Measurements from ENCODE around the gene SYT7.

The SYT7 gene

DNA sequence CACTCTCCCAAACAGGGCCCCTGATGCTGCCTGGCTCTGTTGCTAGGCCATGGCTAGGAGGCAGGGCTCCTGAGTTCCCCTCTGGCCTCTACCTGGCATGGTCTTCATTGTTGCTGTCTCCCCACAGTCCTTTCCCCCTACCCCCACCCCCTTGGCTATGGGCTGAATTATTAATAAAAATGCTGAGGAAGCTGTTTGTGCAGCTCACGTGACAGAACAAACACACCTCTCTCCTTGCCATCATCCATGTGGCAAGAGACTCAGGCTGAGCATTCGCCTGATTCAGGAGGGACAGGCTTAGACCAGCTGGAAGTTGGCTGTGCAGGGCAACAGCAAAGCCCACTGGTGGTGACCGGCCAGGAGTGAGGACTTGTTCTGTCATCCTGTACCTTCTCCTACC, 4.2 kb upstream of the SYT7 start:
- DNase-seq (ENCODE audit: low read depth in 3 of 3) = no peak

DNA sequence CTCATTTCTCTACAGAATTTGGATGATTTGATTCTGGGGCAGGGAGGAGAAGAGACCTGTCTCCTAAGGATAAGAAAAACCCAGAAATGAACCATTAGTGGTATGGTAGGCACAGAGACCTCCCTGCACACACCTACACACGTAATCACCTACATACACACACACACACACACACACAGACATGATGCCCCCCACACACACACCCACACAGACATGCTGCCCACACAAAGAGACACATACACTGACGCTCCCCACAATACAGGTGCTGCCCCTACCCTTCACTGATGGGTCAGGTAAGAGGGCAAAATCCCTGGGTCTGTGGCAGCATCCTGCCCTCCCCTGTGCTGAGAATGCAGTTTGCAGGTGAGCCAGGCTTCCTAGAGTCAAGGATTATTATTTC, 1.1 kb upstream of the SYT7 start:
- DNase-seq (ENCODE audit: low read depth in 3 of 3) = no peak

DNA sequence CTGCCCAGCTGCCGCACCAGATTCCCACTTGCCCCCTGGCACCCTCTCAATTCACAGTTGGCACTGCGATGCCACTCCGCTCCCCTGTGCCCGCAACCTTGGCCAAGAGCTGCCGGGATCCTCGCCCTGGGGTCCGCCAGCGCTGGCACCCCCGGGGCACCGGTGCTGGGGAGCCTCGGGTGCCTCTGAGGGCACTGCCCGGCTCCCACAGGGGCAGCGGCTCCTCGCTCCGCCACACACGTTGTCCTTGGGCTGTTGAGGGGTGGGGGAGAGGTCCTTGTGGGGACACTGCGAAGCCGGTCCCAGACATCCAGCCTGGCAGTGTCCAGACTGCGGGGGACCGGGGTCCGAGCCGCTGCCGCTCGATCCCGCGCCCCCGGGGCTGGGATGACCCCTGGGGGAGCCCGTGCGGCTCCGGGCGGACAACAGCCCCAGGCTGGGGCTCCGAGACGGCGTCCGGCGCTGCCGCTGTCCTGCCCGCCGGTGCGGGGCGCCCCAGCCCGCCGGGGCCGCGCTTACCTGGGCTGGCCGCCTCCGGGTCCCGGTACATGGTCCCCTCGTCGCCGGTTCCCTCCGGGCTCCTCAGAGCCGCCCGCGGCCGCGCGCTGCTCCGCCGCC, 496 bp downstream of the SYT7 start:
- DNase-seq (ENCODE audit: low read depth in 3 of 3) = no peak

DNA sequence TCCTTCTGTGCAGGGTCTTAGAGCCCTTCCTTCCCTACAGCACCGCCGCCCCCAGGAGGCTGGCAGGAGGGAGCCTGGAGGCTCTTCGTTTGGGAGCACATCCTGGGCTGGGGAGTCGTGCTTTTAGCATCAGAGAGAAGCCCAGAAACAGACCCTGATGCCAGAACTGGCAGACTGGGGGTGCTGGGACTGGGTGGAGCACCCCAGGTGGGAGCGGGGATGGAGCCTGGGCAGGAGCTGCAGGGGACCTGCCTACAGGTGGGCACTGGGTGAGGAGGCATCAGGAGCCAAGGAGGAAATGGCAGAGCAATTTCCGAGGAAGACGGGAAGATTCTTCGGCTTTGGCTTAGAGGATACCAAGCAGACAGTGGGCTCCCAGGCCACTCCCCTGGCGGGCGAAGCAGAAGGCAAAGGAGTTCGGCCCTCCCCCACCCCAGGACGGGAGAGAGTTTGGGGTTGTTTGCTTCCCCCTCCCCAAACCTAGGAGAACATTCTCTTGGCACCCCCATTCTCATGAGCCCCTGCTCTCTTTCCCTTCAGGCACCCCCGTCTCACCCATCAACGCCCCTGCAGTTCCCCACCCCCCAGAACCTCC, 1.1 kb downstream of the SYT7 start:
- DNase-seq (ENCODE audit: low read depth in 3 of 3) = no peak

DNA sequence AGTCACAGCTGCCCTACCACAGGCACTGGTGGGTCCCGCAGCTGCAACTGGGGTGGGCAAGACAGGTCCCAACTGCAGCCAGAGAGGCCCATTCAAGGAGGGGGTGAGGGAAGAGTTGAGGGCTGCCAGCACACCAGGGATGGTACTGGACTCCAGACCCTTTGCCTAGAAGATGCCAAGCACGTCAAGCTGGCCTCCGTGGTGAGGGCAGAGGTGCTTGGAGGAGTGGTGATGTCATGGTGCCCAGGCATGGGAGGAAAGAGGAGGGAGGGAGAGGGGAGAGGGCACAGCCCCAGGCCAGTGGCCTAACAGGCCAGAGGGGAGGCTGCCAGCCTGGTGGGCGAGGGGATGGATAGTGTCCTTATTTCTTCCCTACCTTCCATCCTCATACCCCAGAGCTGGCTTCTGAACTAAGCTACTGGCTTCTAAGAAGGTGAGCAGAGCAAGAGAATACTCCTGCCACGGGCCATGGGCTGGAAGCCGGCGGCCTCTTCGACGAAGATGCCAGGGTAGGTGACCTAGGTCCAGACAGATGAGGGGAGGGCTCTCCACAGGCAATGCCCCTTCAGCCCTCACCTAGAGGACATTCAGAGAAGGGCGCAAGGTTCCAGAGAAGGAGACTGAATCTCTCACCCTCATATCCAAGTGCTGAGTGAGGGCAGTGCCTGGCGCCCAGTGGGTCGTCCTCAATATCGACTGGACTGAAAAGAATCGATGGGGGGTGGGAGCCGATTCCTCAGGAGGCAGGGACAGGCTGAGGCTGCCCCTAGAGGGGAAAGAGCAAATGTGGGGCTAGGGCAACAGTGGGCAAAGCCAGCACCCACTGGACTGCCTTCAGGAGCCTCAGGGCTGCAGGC, 1.8 kb downstream of the SYT7 start:
- DNase-seq (ENCODE audit: low read depth in 3 of 3) = no peak

DNA sequence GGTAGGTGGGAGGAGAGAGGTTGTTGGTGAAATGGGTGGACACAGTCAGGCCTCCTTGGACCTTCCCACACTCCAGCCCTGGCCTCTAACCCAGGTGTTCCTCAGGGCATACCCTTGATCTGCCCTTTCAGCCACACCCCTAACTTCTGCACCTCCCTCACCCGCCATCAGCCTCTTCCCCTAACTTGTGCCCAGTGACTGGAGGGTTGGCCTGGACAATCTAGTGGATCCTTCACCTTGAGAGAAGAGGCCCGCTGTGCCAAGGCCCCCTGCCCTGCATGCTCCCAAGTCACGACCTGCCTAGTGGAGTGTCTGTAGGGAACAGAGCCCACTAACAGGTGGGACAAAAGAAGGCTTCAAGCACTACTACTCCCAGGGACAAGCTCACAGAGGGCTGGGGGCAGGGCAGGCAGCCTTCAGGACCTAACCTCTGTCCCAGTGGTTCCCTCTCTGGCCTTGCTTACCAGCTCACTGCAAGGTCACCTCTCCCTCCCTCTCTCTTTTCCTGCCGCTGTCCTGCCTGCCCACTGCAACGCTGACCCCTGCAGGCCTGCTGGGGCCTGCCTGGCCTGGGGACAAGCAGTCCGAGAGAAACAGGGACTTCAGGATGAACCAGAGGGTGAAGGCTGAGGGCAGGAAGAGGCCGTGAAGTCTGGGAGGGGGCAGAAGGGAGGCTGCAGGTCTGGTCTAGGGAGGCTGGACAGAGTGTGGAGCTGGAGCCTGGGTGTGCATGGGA, 3.3 kb downstream of the SYT7 start:
- no peak for DNase-seq (ENCODE audit: low read depth in 3 of 3)

DNA sequence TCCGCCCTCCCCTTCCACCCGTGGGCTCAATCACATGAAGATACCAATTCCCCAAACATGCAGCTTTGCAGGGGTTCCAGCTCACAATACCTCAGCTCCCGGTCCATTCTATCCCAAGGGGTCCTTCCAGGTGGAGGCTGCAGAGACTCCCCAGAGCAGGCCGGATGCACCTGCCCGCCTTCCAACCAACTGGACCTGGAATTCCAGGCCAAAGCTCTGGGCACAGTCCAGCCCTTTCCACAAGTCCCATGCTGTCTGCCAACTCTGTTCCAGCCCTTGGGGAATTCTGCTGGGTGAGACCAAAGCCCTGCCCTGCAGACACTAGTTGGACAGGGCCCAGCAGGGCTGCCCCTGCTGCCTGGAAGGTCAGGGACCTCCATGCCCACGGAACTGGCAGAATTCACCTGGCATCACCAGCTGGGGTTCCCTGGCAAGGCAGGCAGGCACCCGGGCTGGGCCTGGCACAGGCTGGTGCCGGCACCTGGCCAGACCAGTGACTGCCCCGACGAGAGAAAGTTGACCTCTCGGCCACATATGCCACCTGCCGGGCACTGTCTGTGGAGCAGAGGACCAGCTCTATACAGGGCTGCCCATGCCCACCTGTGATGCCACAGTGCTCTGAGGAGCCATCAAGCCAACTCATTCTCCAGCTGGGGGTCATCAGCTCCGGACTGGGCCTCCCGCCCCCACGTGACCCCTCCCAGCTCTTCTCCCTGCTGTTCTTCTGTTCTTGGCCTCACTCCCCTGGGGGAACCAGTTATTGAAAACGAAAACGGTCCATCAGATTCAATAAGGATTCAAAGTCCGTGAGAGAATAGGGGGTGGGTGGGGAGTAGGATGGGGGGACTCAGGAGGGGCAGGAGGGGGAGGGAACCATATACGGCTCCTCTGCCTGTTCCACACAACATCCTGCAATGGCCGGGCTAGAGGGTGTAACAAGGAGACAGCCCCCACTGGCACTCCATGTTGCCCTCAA, 4.7 kb downstream of the SYT7 start:
- DNase-seq (ENCODE audit: low read depth in 3 of 3) = no peak

DNA sequence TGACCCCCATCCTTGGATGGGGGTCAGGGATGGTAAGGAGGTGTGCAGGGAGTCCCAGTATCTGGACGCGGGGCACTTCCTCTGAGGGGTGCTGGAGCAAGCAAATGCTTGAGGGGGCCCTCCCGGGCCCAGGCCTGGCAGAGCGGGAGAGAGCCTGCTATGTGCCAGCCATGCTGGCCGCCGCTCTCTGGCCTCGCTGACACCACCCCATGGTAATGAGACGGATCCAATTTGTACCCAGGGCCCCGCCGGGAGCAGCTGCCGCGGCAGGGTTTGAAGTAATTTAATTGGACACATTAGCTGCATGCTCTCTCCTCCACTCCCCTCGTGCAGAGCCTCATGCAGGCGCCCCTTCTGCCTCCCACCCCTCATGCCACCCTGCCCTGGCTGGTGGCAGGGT, 6.3 kb downstream of the SYT7 start:
- no peak for DNase-seq (ENCODE audit: low read depth in 3 of 3)

DNA sequence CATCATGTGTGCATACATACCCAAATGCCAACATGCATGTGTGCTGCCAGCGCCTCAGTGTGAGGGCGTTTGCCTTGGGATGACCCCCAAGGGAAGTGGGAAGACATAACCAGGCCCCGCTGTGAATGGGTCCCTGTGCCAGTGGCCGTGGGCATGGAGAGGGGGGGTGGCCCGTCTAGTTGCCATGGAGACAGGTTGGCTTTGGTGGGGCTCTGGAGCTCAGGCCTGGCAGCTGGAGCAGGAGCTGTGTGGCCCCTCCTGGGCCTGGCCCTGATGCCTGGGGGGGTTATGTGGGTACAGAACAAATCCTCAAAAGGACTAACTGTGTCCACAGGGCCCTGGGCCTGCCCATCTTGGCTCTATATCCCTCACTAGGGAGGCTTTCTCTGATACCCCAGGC, 8.0 kb downstream of the SYT7 start:
- no peak for DNase-seq (ENCODE audit: low read depth in 3 of 3)

DNA sequence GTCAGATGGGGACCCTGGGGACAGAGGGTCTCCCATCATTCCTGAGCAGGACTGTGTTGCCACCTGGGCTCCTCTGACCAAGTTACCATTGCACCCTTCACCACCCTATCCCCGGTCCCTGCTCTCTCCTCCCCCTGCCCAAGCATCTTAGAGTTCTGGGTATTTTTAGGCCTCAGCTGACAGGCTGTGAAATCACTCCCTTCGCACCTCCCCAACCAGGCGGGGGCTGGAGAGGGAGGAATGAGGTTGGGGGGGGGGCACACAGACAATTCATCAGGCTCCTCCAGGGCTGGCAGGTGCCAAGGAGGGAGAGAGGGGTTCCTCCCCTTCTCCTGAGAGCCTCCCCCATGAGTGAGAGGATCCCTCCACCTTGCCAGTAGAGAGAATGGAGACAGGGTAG, 9.0 kb downstream of the SYT7 start:
- DNase-seq (ENCODE audit: low read depth in 3 of 3) = no peak

DNA sequence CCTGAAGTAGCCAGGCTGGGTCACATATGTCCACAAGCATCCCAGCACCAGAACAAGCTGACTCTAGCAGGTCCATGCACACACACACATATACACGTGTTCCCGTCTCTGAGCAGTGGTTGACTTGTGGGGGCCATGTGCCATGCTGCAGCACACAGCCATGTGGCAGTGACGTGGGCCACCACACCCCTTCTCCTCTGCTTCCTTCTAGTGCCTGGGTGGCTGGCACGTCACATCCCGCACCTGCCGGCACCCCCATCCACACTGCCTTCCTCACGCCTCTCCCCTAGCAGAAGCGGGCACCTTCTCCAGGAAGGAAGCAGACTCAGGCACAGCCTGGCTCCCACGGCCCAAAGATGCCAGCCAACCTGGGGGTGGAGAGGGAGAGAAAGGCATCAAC, 9.5 kb downstream of the SYT7 start:
- no peak for DNase-seq (ENCODE audit: low read depth in 3 of 3)

DNA sequence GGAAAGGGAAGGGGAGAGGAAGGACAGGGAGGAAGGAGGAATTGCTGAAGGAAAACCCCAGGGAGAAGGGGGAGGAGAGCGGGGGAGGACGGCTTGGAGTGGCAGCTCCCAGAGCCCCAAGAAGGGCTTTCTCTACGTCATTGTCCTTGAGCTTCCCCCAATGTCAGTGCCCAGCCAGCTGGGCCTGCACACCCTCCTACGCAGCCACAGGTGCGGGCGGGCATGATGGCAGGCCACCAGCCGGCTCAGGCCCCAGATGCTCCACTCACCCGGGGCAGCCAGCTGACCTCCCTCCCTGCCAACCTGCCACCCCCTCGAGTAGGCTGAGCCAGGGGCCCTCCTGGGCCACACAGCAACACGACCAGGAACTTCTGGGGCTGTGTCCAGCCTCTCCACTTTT, 11.2 kb downstream of the SYT7 start:
- DNase-seq (ENCODE audit: low read depth in 3 of 3) = no peak

DNA sequence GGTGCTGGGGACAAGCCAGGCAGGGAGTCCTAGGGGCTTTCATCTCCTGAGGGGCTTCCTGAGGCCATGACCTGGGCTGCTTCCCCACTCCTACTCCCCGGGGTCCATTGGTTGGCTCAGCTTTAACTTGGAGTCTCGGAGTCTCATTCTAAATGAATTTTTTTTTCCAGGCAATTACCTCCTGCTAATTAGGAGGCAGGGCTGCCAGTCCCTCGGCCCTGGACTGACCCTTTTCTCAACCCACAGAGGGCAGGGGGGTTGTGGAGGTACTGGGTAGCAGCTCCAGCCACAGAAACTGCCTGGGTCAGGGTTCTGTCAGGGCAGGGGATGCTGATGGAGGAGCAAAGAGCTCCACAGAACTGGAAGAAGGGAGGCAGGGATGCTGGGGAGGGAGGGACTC, 11.9 kb downstream of the SYT7 start:
- DNase-seq (ENCODE audit: low read depth in 3 of 3) = no peak

DNA sequence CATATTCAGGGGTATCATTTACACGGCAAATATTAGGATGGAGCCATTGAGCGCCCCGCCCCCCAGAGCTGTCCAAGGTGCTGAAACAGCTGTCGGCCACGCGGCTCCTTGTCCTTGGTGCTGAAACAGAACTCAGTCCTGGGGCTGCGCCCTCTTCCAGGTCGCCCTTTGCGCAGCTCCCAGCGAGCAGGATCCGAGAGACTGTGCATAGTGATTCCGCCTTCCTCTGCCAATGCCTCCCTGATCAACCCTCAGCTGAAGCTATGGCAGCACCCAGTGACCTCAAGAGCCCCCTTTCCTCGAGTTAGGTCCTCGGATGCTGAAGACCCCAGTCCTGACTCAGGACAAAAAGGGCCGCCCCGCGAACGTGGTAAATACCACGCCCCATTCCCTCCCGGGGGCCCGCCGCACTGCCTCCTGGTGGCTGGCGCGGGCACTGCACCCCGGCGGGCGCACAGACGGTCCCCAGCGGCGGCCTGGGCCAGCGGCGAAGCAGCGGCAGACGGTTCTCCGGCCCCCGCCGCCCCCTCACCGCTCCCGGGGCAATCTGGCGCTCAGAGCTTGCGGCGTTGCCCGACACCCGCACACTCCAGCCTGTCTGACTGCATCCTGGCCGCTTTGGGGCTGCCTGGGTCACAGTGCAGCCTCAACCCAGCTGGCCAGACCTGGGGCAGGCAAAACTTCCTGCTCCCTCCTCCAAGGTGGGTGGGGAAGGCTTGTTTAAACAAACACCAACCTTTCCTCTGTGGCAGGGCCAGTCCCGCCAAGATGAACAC, 13.4 kb downstream of the SYT7 start:
- DNase-seq (ENCODE audit: low read depth in 3 of 3) = peak; percentile 31 to 60 (median 48)

DNA sequence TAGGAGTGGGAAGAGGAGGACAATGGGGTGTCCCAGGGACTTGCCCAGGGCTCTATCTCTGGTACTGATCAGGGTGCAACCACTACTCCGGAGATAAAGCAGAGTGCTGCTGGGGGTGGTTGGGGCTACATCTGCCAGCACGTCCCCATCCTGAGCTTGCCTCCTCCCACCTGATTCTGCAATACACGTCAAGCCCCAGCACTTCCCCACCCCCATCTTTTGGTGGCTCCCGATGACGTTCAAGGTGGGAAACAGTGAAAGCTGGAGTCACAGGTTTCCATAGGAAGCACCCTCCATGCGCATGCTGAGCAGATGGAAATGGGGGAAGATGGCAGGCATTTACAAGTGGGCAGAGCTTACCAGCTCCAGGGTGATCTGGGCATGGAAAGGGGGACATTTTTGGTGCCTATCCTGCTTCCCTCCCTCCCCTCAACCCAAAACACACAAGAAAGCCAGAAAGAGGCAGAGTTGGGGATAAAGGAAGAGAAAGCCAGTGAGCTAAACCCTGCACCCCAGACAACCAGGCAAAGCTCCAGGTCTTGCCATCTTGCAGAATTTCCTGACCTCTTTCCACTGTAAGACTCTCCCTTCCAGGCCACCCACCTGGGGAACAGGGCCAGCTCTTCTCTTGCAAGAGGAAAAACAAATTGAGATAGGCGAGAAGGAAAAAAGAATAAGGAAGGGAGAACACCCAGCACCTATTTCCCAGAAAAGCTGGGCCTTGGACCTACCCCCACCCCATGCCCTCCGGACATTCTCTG, 15.8 kb downstream of the SYT7 start:
- DNase-seq (ENCODE audit: low read depth in 3 of 3) = no peak

DNA sequence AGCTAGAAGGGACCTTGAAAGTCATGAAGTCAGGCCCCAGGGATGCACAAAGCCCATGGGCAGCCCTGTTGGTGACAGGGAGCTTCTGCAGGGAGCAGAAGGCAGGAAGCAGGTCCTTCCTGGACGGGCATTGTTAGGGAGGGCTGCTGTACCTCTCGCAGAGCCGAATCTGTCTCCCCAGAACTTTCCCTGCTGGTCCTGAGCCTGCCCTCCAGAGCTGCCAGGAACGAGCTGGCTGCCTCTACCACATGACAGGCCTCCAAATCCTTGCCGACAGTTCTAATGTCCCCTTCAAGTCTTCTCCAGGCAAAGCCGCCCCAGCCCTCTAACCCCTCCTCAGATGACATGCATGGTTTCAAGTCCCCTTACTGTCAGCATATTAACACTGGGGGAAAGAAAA, 20.1 kb downstream of the SYT7 start:
- DNase-seq (ENCODE audit: low read depth in 3 of 3) = no peak

DNA sequence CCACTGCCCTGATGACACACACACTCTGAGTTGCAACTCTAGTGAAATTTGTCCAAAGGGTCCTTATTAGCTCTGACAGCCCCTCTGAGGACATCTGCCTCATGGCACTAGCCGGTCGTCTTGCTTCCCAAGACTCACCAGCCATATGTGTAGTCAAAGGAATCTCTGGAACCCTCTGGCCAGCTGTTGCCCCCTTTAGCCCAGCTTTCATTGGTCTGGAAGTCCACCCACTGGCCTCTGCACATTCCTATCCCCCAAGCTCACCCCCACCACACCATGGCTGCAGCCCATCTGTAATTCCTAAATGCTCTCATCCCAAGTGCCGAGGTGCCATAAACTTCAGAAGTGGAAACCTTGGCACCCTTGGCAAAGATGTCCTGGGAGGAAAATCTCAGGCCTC, 24.3 kb downstream of the SYT7 start:
- DNase-seq (ENCODE audit: low read depth in 3 of 3) = no peak

DNA sequence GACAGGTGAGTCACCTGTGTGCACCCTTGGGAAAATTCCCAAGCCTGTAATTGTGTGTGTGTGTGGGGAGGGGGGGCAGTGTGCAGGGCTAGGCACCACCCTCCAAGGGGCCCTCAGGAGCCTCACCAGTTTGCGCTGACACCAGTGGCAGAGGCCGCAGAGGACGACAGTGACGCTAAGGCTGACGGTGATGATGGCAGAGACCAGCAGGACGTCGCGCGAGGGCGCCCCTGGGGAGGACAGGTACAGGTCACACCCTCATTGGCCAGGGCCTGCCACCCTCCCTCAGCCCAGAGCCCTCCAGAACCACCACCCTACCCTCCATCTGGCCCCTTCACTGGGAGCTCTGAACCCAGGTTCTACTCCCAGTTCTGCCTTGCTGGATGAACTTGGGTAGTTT, 24.9 kb downstream of the SYT7 start:
- no peak for DNase-seq (ENCODE audit: low read depth in 3 of 3)

DNA sequence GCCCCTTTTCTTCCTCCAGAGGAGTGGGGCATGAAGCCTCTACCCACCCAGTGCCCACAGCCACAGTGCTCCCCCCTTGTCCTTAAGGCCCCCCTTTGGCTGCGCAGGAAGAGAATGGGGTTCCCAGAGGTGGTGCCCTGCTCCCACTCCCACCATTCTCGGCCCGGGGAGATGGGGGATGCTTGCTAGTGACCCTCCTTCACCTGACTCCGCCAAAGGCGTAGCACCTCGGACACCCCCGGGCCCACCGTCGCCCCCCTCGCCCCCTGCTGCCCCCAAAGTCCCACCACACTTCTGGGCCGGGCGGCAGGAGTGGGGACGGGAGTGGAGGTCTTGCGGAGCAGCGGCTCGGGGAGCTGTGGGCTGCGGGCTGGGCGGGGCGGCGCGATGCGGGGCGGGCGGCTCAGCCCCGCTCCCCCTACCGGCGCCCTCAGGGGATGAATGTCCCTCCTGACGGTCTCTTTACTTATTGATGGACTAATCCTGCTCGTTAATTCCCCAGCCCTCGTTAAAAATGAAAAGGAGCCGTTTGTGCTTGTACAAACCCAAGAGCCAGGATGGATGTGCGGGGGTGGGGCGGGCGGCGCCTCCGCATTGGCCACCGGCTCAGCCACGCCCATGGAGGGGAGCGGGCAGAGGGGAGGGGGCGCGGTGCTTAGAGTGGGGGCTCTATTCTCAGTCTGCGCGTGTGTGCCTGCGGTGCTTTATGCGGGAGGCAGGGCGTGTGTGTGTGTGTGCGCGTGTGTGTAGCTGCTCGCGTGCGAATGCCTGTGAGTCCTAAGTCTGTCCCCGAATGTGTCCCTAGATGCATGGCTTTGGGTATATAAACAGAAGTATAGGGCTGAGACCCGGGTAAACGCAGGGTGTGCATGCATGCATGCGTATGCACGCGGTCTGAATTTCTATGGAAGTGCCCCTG, 25.6 kb downstream of the SYT7 start:
- no peak for DNase-seq (ENCODE audit: low read depth in 3 of 3)
